Brain microvascular endothelial cell (primary cell): ENCODE measurements around the gene CFAP251.
"Not testable (repeated sequence)": the region's sequence is repeated elsewhere in the genome, so short reads cannot be mapped to it uniquely, and the experiment has no call there.

ENCODE experiments used
- DNase-seq: peaks from one replicate; pipeline ENCODE4 v3.0.0-alpha.2; 2020
- H3K27ac ChIP-seq: fragments of 250-450 bp; sonication (Bioruptor Pico); 2 replicates; pipeline ENCODE4 v1.5.1; 2020; ENCODE audit warnings: mild to moderate bottlenecking, moderate library complexity
- H3K27me3 ChIP-seq: fragments of 250-450 bp; sonication (Bioruptor Pico); replicated peaks from 2 replicates; pipeline ENCODE4 v1.5.1; 2020; ENCODE audit warnings: mild to moderate bottlenecking
- H3K36me3 ChIP-seq: fragments of 250-450 bp; sonication (Bioruptor Pico); replicated peaks from 2 replicates; pipeline ENCODE4 v1.5.1; 2020; ENCODE audit warnings: mild to moderate bottlenecking
- H3K4me3 ChIP-seq: 2 replicates; pipeline ENCODE4 v1.5.1; 2011; ENCODE audit warnings: low read depth, mild to moderate bottlenecking, control low read depth, low read length, moderate library complexity
- CTCF ChIP-seq: IDR thresholded peaks from 2 replicates; pipeline ENCODE4 v1.5.1; 2011; ENCODE audit warnings: low read depth, mild to moderate bottlenecking, moderate library complexity, low read length, control low read depth, inconsistent platforms; ENCODE audit errors: missing control alignments
- in situ Hi-C: cut with HindIII; loops from 2 replicates; pipeline ENCODE4 v1.10.0; 2017; ENCODE audit warnings: low sequenced_read_pairs, low pct_ligation_motif_present

The CFAP251 gene

DNA sequence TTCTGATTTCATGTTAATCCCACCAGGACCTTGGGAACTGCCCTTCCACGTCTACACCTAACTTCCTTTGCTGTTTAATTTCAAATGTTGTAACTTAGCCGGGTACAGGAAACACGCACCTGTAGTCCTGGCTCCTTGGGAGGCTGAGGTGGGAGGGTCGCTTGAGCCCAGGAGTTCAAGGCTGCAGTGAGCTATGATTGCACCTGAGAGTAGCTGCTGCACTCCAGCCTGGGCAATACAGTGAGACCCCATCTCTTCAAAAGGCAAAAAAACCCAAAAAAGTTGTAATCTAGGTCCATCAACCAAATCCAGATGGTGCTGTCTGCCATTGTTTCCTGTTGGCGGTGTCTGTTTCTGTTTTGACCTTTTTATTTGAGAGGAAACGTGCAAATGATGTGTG, 117.8 kb downstream of the CFAP251 start:
- Histone ChIP-seq H3K36me3 (no peaks in the 10 kb centered on the region), H3K27me3 (no peaks in the 10 kb centered on the region), H3K27ac (no peak overlapping the region), H3K4me3 (no peak overlapping the region)
- DNase-seq: no peak
- in situ Hi-C loops: no loop called here
- TF ChIP-seq CTCF: no peak

GRCh38 chr12:122040579-122041386, 122.4 kb downstream of the CFAP251 start:
- no peak overlapping the region for H3K4me3 ChIP-seq
- no peaks in the 10 kb centered on the region for H3K27me3 ChIP-seq
- no peak for TF ChIP-seq CTCF
- no peak overlapping the region for H3K27ac ChIP-seq
- no peak for DNase-seq
- no peaks in the 10 kb centered on the region for H3K36me3 ChIP-seq
- in situ Hi-C loops: no loop called here

- in situ Hi-C loops, DNase-seq, H3K27me3 ChIP-seq, H3K27ac ChIP-seq, H3K4me3 ChIP-seq, H3K36me3 ChIP-seq: not testable (repeated sequence)
These were observed 123.1 kb downstream of the CFAP251 start for GRCh38 chr12:122041458-122041857.

DNA sequence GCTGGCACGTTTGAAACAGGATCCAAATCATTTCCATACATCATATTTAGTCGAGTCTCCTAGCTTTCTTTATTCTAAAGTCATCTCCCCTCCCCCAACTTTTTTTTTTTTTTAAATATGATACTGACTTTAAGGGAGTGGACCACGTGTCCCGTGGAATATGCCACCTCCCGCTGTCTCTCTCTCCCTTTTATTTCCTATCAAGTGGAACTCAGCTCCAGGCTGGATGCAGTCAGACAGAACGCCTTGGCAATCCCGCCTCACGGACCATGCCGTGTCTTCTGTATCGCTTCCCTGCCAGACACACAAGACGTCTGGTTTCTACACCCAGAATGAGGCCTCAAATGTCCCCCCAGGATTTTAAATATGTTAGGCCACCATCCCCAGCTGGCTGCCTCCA, 124.5 kb downstream of the CFAP251 start:
- Histone ChIP-seq H3K4me3 (no peak overlapping the region), H3K27me3 (no peaks in the 10 kb centered on the region), H3K36me3 (no peaks in the 10 kb centered on the region), H3K27ac (no peak overlapping the region)
- no peak for DNase-seq
- in situ Hi-C loops: no loop called here
- no peak for TF ChIP-seq CTCF

- Histone ChIP-seq H3K36me3 (no peaks in the 10 kb centered on the region), H3K27me3 (no peaks in the 10 kb centered on the region), H3K27ac (no peak overlapping the region), H3K4me3 (no peak overlapping the region)
- in situ Hi-C loops: no loop called here
- DNase-seq: no peak
- no peak for TF ChIP-seq CTCF
These were observed 125.1 kb downstream of the CFAP251 start for GRCh38 chr12:122043476-122043875.

DNA sequence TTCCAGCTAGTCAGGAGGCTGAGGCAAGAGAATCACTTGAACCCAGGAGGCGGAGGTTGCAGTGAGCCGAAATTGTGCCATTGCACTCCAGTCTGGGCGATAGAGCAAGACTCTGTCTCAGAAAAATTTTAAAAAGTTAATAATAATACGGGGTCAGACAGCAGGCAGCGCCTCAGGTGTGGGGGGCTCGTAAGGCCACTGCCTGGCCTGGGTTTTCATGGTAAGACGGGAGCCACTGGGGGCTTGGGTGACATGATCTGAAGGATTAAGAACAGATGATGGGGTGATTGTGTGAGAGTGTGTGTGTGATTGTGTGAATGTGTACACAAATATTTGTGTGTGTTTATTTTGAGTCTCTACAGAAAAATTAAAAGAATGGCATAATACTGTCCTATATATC, 126.9 kb downstream of the CFAP251 start:
- Histone ChIP-seq H3K27me3 (no peaks in the 10 kb centered on the region), H3K27ac (no peak overlapping the region), H3K4me3 (no peak overlapping the region), H3K36me3 (no peaks in the 10 kb centered on the region)
- DNase-seq: no peak
- in situ Hi-C loops: no loop called here
- no peak for TF ChIP-seq CTCF
